Measurements from ENCODE around the gene COLQ.

Gene COLQ

GRCh38 chr3:15470261-15470660 is 51.2 kb downstream of the COLQ start:
- Histone ChIP-seq H2AFZ (ENCODE audit: insufficient read depth, low read length, poor library complexity) (no peak overlapping the region), H3K27me3 (ENCODE audit: insufficient read depth, low read length) (no peaks in the 10 kb centered on the region), H3K79me1 (ENCODE audit: low read length) (no peaks in the 10 kb centered on the region), H3K27ac (ENCODE audit: low read depth, low read length) (no peak overlapping the region), H3K14ac (ENCODE audit: low read length) (no peak overlapping the region), H3K23ac (ENCODE audit: low read length) (no peak overlapping the region), H3K4ac (ENCODE audit: low read depth, low read length) (no peak overlapping the region), H3K4me2 (ENCODE audit: low read length) (no peak overlapping the region), H3K4me1 (ENCODE audit: control insufficient read depth in 1 of 2, insufficient read depth in 2 of 2, low read length in 2 of 2) (no peaks in the 10 kb centered on the region), H3K79me2 (ENCODE audit: control insufficient read depth, insufficient read depth, low read length, poor library complexity) (no peaks in the 10 kb centered on the region), H3K4me3 (ENCODE audit: low read depth, low read length) (peak overlapping the region; percentile 37), H3K36me3 (ENCODE audit: control insufficient read depth in 1 of 2, insufficient read depth in 2 of 2, low read length in 2 of 2) (no peaks in the 10 kb centered on the region), H2BK5ac (ENCODE audit: low read depth, low read length, poor library complexity) (no peak overlapping the region), H3K9ac (ENCODE audit: low read length) (no peak overlapping the region), H4K91ac (ENCODE audit: low read depth, low read length) (no peak overlapping the region), H2AK5ac (ENCODE audit: low read length) (no peak overlapping the region), H3K18ac (ENCODE audit: low read length) (no peak overlapping the region), H2BK120ac (ENCODE audit: insufficient read depth, low read length, poor library complexity) (no peak overlapping the region), H2BK12ac (ENCODE audit: low read length) (no peak overlapping the region), H4K8ac (ENCODE audit: low read depth, low read length) (no peak overlapping the region), H3K9me3 (ENCODE audit: insufficient read depth, low read depth, low read length) (no peaks in the 10 kb centered on the region), H4K12ac (ENCODE audit: low read depth, low read length) (no peak overlapping the region)
- DNase-seq, result peak; percentile 19 to 41
- no CpG with 5 or more reads among the region's 6 CpGs for WGBS (ENCODE audit: extremely low coverage, insufficient coverage, insufficient read length)

DNA sequence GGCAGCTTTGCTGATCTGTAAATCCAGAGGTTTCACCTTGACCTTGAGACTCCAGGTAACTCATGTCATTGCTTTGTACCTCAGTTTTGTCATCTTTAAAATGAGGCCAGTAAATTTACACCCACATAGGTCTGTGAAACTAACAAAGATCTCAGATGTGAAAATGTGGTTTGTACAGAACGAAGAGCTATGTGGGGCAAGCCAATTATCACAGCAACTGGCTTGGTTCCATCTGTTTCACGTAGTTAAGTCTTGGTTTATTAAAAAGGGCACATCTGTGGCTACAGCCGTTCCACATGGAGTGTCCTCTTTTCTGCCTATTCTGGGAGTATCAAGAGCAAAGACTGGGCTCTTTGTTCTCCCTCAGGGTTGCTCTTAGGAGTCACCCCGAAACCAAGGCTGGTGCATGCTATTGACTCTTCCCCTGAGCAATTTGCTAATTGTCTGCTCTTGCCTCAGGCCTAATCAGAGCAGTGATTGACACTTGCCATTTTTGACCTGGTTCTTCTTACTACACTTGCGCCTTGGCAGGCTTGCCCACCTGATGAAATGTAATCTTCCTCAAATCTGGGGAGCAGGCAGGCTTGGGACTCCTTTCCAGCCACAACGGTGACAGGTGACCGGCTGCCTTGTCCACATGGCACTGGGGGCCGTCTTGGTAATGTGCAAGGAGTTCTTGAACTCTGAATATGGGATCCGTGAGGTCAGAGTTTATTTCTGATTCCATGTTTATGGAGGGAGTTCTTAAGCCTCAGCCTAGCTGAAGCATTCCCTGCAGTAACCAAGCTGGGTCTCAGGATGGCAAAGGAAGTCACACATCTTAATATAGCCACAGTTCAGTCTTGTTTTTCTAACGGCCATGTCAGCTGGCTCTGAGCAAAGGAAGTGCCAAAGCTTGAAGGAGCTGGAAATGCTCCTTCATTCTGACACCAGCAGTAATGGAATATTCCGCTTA is 54.0 kb downstream of the COLQ start:
- no peak overlapping the region for H2BK5ac ChIP-seq (ENCODE audit: low read depth, low read length, poor library complexity)
- H2BK120ac ChIP-seq (ENCODE audit: insufficient read depth, low read length, poor library complexity), result no peak overlapping the region
- H3K27me3 ChIP-seq (ENCODE audit: insufficient read depth, low read length), result no peaks in the 10 kb centered on the region
- H3K4me2 ChIP-seq (ENCODE audit: low read length), result no peak overlapping the region
- no peak overlapping the region for H4K91ac ChIP-seq (ENCODE audit: low read depth, low read length)
- no peak overlapping the region for H2AFZ ChIP-seq (ENCODE audit: insufficient read depth, low read length, poor library complexity)
- H3K4ac ChIP-seq (ENCODE audit: low read depth, low read length), result no peak overlapping the region
- no peak overlapping the region for H4K12ac ChIP-seq (ENCODE audit: low read depth, low read length)
- no peaks in the 10 kb centered on the region for H3K36me3 ChIP-seq (ENCODE audit: control insufficient read depth in 1 of 2, insufficient read depth in 2 of 2, low read length in 2 of 2)
- no peak overlapping the region for H4K8ac ChIP-seq (ENCODE audit: low read depth, low read length)
- no CpG with 5 or more reads among the region's 11 CpGs for WGBS (ENCODE audit: extremely low coverage, insufficient coverage, insufficient read length)
- H3K27ac ChIP-seq (ENCODE audit: low read depth, low read length), result no peak overlapping the region
- H3K79me2 ChIP-seq (ENCODE audit: control insufficient read depth, insufficient read depth, low read length, poor library complexity), result no peaks in the 10 kb centered on the region
- H3K18ac ChIP-seq (ENCODE audit: low read length), result no peak overlapping the region
- no peak overlapping the region for H2AK5ac ChIP-seq (ENCODE audit: low read length)
- H3K4me3 ChIP-seq (ENCODE audit: low read depth, low read length), result no peak overlapping the region
- no peak for DNase-seq
- no peak overlapping the region for H2BK12ac ChIP-seq (ENCODE audit: low read length)
- H3K14ac ChIP-seq (ENCODE audit: low read length), result no peak overlapping the region
- H3K79me1 ChIP-seq (ENCODE audit: low read length), result no peaks in the 10 kb centered on the region
- peaks cover 0 to under 1% of the 10 kb centered on the region in 2 experiments for H3K4me1 ChIP-seq (ENCODE audit: control insufficient read depth in 1 of 2, insufficient read depth in 2 of 2, low read length in 2 of 2)
- no peak overlapping the region for H3K9ac ChIP-seq (ENCODE audit: low read length)
- H3K9me3 ChIP-seq (ENCODE audit: insufficient read depth, low read depth, low read length), result no peaks in the 10 kb centered on the region
- no peak overlapping the region for H3K23ac ChIP-seq (ENCODE audit: low read length)

GRCh38 chr3:15465876-15466585 is 55.5 kb downstream of the COLQ start:
- Histone ChIP-seq H3K9me3 (ENCODE audit: insufficient read depth, low read depth, low read length) (no peaks in the 10 kb centered on the region), H3K4ac (ENCODE audit: low read depth, low read length) (no peak overlapping the region), H2AFZ (ENCODE audit: insufficient read depth, low read length, poor library complexity) (no peak overlapping the region), H3K14ac (ENCODE audit: low read length) (no peak overlapping the region), H3K79me2 (ENCODE audit: control insufficient read depth, insufficient read depth, low read length, poor library complexity) (no peaks in the 10 kb centered on the region), H2BK5ac (ENCODE audit: low read depth, low read length, poor library complexity) (no peak overlapping the region), H2BK120ac (ENCODE audit: insufficient read depth, low read length, poor library complexity) (no peak overlapping the region), H4K8ac (ENCODE audit: low read depth, low read length) (no peak overlapping the region), H3K4me1 (ENCODE audit: control insufficient read depth in 1 of 2, insufficient read depth in 2 of 2, low read length in 2 of 2) (peaks cover 0 to 2% of the 10 kb centered on the region in 2 experiments), H3K18ac (ENCODE audit: low read length) (no peak overlapping the region), H3K79me1 (ENCODE audit: low read length) (no peaks in the 10 kb centered on the region), H2BK12ac (ENCODE audit: low read length) (no peak overlapping the region), H2AK5ac (ENCODE audit: low read length) (no peak overlapping the region), H3K23ac (ENCODE audit: low read length) (no peak overlapping the region), H3K4me3 (ENCODE audit: low read depth, low read length) (no peak overlapping the region), H3K27ac (ENCODE audit: low read depth, low read length) (no peak overlapping the region), H3K36me3 (ENCODE audit: control insufficient read depth in 1 of 2, insufficient read depth in 2 of 2, low read length in 2 of 2) (no peaks in the 10 kb centered on the region), H4K12ac (ENCODE audit: low read depth, low read length) (no peak overlapping the region), H3K4me2 (ENCODE audit: low read length) (no peak overlapping the region), H4K91ac (ENCODE audit: low read depth, low read length) (no peak overlapping the region), H3K9ac (ENCODE audit: low read length) (peak overlapping the region; percentile 55), H3K27me3 (ENCODE audit: insufficient read depth, low read length) (no peaks in the 10 kb centered on the region)
- no peak for DNase-seq
- no CpG with 5 or more reads among the region's 6 CpGs for WGBS (ENCODE audit: extremely low coverage, insufficient coverage, insufficient read length)

DNA sequence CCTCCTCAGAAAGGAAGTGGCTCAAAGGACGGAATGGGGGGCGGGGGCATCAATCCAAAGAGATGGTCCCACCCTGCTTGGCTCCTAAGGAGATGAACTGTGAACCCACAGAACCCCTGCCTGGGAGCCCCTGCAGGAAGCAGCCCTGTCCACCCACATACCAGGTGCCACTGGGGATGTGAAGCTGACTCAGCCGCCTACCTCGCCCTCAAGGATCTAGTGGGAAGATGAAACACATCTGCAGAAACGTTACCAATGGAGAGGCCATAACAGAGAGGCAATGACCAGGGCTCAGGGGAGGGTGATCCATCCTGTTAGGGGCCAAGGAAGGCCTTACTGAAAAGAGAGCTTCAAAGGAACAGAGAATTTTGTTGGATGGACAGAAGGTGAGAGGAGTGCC is 59.1 kb downstream of the COLQ start:
- Histone ChIP-seq H3K4me2 (ENCODE audit: low read length) (no peak overlapping the region), H3K4me1 (ENCODE audit: control insufficient read depth in 1 of 2, insufficient read depth in 2 of 2, low read length in 2 of 2) (peaks cover 0 to 2% of the 10 kb centered on the region in 2 experiments), H3K9me3 (ENCODE audit: insufficient read depth, low read depth, low read length) (no peaks in the 10 kb centered on the region), H3K23ac (ENCODE audit: low read length) (no peak overlapping the region), H4K8ac (ENCODE audit: low read depth, low read length) (no peak overlapping the region), H2AK5ac (ENCODE audit: low read length) (no peak overlapping the region), H4K12ac (ENCODE audit: low read depth, low read length) (no peak overlapping the region), H2BK5ac (ENCODE audit: low read depth, low read length, poor library complexity) (no peak overlapping the region), H3K36me3 (ENCODE audit: control insufficient read depth in 1 of 2, insufficient read depth in 2 of 2, low read length in 2 of 2) (no peaks in the 10 kb centered on the region), H3K18ac (ENCODE audit: low read length) (no peak overlapping the region), H3K4ac (ENCODE audit: low read depth, low read length) (no peak overlapping the region), H2AFZ (ENCODE audit: insufficient read depth, low read length, poor library complexity) (no peak overlapping the region), H3K79me1 (ENCODE audit: low read length) (no peaks in the 10 kb centered on the region), H3K4me3 (ENCODE audit: low read depth, low read length) (no peak overlapping the region), H3K79me2 (ENCODE audit: control insufficient read depth, insufficient read depth, low read length, poor library complexity) (no peaks in the 10 kb centered on the region), H3K9ac (ENCODE audit: low read length) (no peak overlapping the region), H3K14ac (ENCODE audit: low read length) (no peak overlapping the region), H3K27me3 (ENCODE audit: insufficient read depth, low read length) (no peaks in the 10 kb centered on the region), H2BK120ac (ENCODE audit: insufficient read depth, low read length, poor library complexity) (no peak overlapping the region), H2BK12ac (ENCODE audit: low read length) (no peak overlapping the region), H3K27ac (ENCODE audit: low read depth, low read length) (no peak overlapping the region), H4K91ac (ENCODE audit: low read depth, low read length) (no peak overlapping the region)
- DNase-seq, result no peak
- WGBS (ENCODE audit: extremely low coverage, insufficient coverage, insufficient read length), result no CpG with 5 or more reads among the region's 5 CpGs
